T-helper 9 cell (primary cell): ENCODE data around the gene TANGO2.

Source experiments
- DNase-seq: peaks from one replicate; pipeline ENCODE4 v3.0.0-alpha.2; 2020

TANGO2 gene

GRCh38 chr22:20013382-20013871 is 7.5 kb upstream of the TANGO2 start:
- no peak for DNase-seq

GRCh38 chr22:20014526-20015186 is 6.3 kb upstream of the TANGO2 start:
- no peak for DNase-seq

- no peak for DNase-seq
Observed at GRCh38 chr22:20015187-20015625, 5.7 kb upstream of the TANGO2 start.

- peak; percentile 22 for DNase-seq
Observed at GRCh38 chr22:20015971-20016733, 4.8 kb upstream of the TANGO2 start.

- peak; percentile 90 for DNase-seq
Observed at GRCh38 chr22:20016734-20017621, 3.9 kb upstream of the TANGO2 start, which contains the start of gene ARVCF. Gene ARVCF, minus strand, starts transcription at chr22:20016823. Its CDS starts 26,029 bp downstream, at chr22:19990794.

- no peak for DNase-seq
Observed at GRCh38 chr22:20017622-20017958, 3.3 kb upstream of the TANGO2 start.

- no peak for DNase-seq
Observed at GRCh38 chr22:20018001-20018400, 2.9 kb upstream of the TANGO2 start.

- no peak for DNase-seq
Observed at GRCh38 chr22:20019661-20020532, 1.0 kb upstream of the TANGO2 start.

GRCh38 chr22:20021196-20022181 is 579 bp downstream of the TANGO2 start:
- no peak for DNase-seq

- no peak for DNase-seq
Observed at GRCh38 chr22:20022231-20022977, 1.5 kb downstream of the TANGO2 start.

- no peak for DNase-seq
Observed at GRCh38 chr22:20022978-20023613, 2.2 kb downstream of the TANGO2 start.

GRCh38 chr22:20024225-20024624 is 3.3 kb downstream of the TANGO2 start:
- DNase-seq, result no peak

- DNase-seq, result no peak
Observed at GRCh38 chr22:20024650-20025397, 3.9 kb downstream of the TANGO2 start.

- no peak for DNase-seq
Observed at GRCh38 chr22:20025401-20026203, 4.7 kb downstream of the TANGO2 start.

- DNase-seq, result no peak
Observed at GRCh38 chr22:20026204-20026908, 5.4 kb downstream of the TANGO2 start.

- DNase-seq, result no peak
Observed at GRCh38 chr22:20026996-20027601, 6.2 kb downstream of the TANGO2 start.
